Stomach (tissue), 9 donors: ENCODE results near the gene AFF1. TPM values are rescaled to one million over a fixed set of nuclear protein-coding genes. Genes with fewer than 3 reads are reported as not detected.
A peak's percentile ranks its signal among the peaks of the same experiment; 100 is the strongest.

Source experiments
- DNase-seq, 2 donors: peaks; one replicate each; pipeline versions ENCODE4 v3.0.0 to v3.0.0-alpha.2; 2013 to 2019
- H3K27ac ChIP-seq, 5 donors: fragments of 200-600 bp in 4 of 5; sonication (generic) in 4 of 5; one replicate each; pipeline ENCODE4 v1.5.1; 2013 to 2019; ENCODE audit warnings: mild to moderate bottlenecking in 1 of 5, moderate library complexity in 1 of 5
- H3K27me3 ChIP-seq, 3 donors: fragments of 200-600 bp; sonication (generic); one replicate each; pipeline ENCODE4 v1.5.1; 2017 to 2019; ENCODE audit warnings: mixed run types in 1 of 3
- H3K36me3 ChIP-seq, 4 donors: fragments of 200-600 bp; sonication (generic); 1 replicate in 3 of 4; 2 replicates in 1 of 4; pipeline ENCODE4 v1.5.1; 2016 to 2019
- H3K4me1 ChIP-seq, 4 donors: fragments of 200-600 bp; sonication (generic); one replicate each; pipeline ENCODE4 v1.5.1; 2016 to 2019
- H3K4me3 ChIP-seq, 4 donors: fragments of 200-600 bp; sonication (generic) in 3 of 4; one replicate each; pipeline ENCODE4 v1.5.1; 2016 to 2019; ENCODE audit warnings: mild to moderate bottlenecking in 1 of 4
- H3K9me3 ChIP-seq, 4 donors: fragments of 200-600 bp; sonication (generic); one replicate each; pipeline ENCODE4 v1.5.1; 2016 to 2019
- EP300 ChIP-seq: sonication (generic); formaldehyde crosslinking; IDR thresholded peaks from one replicate; pipeline ENCODE4 v1.6.1; 2017; ENCODE audit warnings: antibody characterized with exemption
- POLR2A ChIP-seq, 4 donors: fragments of 450-650 bp; IDR thresholded peaks; one replicate each; pipeline ENCODE4 v1.6.1; 2016; ENCODE audit warnings: antibody characterized with exemption in 4 of 4, control low read depth in 2 of 4, mild to moderate bottlenecking in 1 of 4, moderate library complexity in 1 of 4
- POLR2AphosphoS5 ChIP-seq, 3 donors: sonication (generic); formaldehyde crosslinking; IDR thresholded peaks; one replicate each; pipeline ENCODE4 v1.6.1; 2016; ENCODE audit warnings: antibody characterized with exemption in 3 of 3
- WGBS, 5 donors: extraction: QIAGEN DNeasy Blood & Tissue Kit in 3 of 5; methylation state at CpG; one replicate each; pipeline versions ENCODE4 v1.1.5 to v1.1.7; 2013 to 2018; 5-methylcytosine and 5-hydroxymethylcytosine counted together
- intact Hi-C: fragments of 100-400 bp; cut with DNase I; formaldehyde crosslinking; loops from one replicate; pipeline ENCODE4 v1.15.1; 2023; ENCODE audit warnings: low total_unique reads
- polyA plus RNA-seq, 3 donors: library from polyadenylated mRNA; stranded (reverse); fragments of 200-250 nt; gene quantifications; one replicate each; pipeline ENCODE4 v1.2.3, GENCODE V29; 2013
- total RNA-seq, 5 donors: library from RNA; depleted of rRNA; stranded (reverse); fragments of >200 nt; gene quantifications; one replicate each; pipeline versions ENCODE4 v1.1.0 to v1.2.3, GENCODE V29; 2014 to 2016
- TF ChIP-seq, protein P1 (sequence below), 7 experiments: fragments of 450-650 bp in 4 of 7; fragments of 200-600 bp in 3 of 7; sonication (generic) in 3 of 7; IDR thresholded peaks; one replicate each; pipeline ENCODE4 v1.5.1; 2016 to 2019; ENCODE audit warnings: antibody characterized with exemption in 7 of 7, control low read depth in 2 of 7, mild to moderate bottlenecking in 1 of 7
- donor health status: healthy with polysubstance abuse.
- donor health status: Bipolar disorder and iron deficiency.
- donor health status: healthy.

Gene AFF1
- total and polyA plus RNA-seq, 8 donors, result 6.9 to 177 (median 59.1) TPM

DNA sequence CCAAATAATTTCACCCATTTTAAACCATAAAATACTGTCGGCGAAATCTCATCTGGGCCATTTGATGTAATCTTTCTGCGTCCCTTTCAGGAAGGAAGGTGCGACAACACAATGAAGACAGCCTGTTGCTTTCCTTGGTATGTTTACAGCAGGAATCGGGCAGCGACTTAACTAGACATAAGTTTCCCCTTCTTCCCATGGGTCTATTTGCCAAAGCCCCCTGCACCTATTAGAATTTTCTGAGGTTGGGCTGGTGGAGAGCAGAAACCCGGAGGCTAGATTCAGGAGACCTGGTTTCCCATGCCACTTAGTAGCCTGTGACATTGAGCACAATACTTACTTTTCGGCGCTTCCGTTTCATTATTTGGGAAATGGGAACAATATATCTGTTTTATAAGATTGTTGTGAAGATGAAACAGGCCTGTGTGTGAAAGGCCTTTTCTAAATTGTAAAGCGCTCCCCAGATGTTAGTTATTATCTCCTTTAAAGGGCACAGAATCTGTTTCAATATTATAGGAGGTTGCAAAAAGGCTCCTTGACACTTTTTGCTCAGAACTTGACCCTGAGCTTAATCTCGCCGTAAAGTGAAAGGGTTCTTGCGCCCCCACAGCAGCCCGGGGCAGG lies 552 bp upstream of the AFF1 start:
- H3K36me3 ChIP-seq, result peaks cover 0 to 18% (median 16%) of the 10 kb centered on the region in 4 donors
- TF ChIP-seq, protein P1, sequence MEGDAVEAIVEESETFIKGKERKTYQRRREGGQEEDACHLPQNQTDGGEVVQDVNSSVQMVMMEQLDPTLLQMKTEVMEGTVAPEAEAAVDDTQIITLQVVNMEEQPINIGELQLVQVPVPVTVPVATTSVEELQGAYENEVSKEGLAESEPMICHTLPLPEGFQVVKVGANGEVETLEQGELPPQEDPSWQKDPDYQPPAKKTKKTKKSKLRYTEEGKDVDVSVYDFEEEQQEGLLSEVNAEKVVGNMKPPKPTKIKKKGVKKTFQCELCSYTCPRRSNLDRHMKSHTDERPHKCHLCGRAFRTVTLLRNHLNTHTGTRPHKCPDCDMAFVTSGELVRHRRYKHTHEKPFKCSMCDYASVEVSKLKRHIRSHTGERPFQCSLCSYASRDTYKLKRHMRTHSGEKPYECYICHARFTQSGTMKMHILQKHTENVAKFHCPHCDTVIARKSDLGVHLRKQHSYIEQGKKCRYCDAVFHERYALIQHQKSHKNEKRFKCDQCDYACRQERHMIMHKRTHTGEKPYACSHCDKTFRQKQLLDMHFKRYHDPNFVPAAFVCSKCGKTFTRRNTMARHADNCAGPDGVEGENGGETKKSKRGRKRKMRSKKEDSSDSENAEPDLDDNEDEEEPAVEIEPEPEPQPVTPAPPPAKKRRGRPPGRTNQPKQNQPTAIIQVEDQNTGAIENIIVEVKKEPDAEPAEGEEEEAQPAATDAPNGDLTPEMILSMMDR (IDR thresholded peaks at IDR 0.05), result no peak
- TF ChIP-seq POLR2A (IDR thresholded peaks at IDR 0.05), result peak in 2 of 4 donors; percentile 39 to 42
- TF ChIP-seq EP300, result no peak
- TF ChIP-seq POLR2AphosphoS5 (IDR thresholded peaks at IDR 0.05), result no peak
- peak overlapping the region; percentile 80 to 88 (median 84) for H3K4me3 ChIP-seq
- intact Hi-C loops, result no loop called here
- 3 to 9% (median 5%) methylated on average over 14 to 15 of the region's 15 CpGs for WGBS, 5 donors
- no peaks in the 10 kb centered on the region for H3K27me3 ChIP-seq
- no peaks in the 10 kb centered on the region for H3K9me3 ChIP-seq
- peak in 1 of 2 donors; percentile 45 for DNase-seq
- H3K4me1 ChIP-seq, result peaks cover 15 to 51% (median 36%) of the 10 kb centered on the region in 4 donors
- H3K27ac ChIP-seq, result peak overlapping the region; percentile 97 to 100 (median 98)

DNA sequence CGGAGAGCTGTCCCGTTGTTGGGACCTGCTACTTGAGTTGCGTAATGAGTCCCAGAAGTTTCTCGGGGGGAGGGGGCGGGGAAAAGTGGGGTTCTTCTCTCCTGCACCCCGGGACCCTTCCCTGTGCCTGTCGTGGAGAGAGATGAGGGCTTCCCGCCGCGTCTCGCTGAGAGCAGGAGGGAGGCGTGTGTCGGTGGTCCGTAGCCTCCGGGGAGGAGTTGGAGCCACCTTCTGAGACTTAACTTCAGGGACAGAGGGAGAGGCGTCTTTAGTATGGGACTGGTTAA lies 698 bp downstream of the AFF1 start:
- peak in 1 of 2 donors; percentile 27 for DNase-seq
- no peak for TF ChIP-seq EP300
- TF ChIP-seq POLR2AphosphoS5 (IDR thresholded peaks at IDR 0.05), result no peak
- TF ChIP-seq POLR2A (IDR thresholded peaks at IDR 0.05), result no peak
- TF ChIP-seq, protein P1 (IDR thresholded peaks at IDR 0.05), result no peak
- no peaks in the 10 kb centered on the region for H3K9me3 ChIP-seq
- H3K27ac ChIP-seq, result peak overlapping the region; percentile 97 to 100 (median 98)
- H3K36me3 ChIP-seq, result peaks cover 0 to 16% (median 12%) of the 10 kb centered on the region in 4 donors
- H3K27me3 ChIP-seq, result no peaks in the 10 kb centered on the region
- H3K4me1 ChIP-seq, result peaks cover 26 to 64% (median 48%) of the 10 kb centered on the region in 4 donors
- intact Hi-C loops, result no loop called here
- 0 to 2% (median 1%) methylated on average over 5 to 16 of the region's 16 CpGs for WGBS, 5 donors
- H3K4me3 ChIP-seq, result peak overlapping the region; percentile 80 to 88 (median 84)

DNA sequence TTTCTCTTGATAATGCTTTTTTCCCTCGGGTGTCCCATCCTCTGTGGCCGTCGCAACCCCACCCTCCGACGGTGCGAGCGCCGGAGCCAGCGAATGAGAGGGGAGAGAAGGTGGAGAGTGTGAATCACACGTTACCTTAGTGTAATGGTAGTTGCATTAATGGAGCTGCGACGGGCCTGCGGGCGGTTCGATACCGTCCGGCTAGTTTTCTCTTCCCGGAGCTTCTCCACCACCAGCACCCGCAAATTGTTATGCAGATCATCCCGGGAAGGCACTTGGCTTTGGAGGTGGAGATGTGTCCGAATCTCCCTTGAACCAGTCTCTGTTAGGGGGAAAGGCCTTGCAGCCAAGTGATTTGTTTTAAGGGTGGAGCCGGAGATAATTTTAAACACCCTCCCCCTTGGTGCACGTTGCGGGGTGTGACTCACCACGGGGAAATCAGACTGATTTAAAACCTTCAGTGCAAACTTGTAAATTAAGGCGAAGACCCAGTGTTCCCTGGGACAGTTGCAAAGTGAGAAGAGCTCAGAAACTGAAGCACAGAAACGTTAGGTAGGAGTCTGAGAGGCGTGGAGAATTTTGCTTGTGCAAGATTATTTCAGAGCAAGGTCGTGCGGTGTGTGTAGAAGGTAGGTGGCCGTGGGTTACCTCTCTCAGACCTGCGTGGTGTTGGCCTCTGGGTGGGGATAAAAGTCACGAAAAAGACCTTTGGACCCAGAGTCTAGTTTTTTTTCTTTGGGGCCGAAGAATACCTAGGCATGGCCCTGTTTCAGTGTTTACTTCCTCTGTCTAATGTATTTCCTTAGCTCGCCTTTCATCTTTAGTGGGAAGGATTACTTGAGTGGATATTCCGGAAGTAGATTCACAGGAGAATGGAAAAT lies 1.3 kb downstream of the AFF1 start:
- peak overlapping the region; percentile 80 to 88 (median 84) for H3K4me3 ChIP-seq
- H3K27ac ChIP-seq, result peak overlapping the region; percentile 97 to 100 (median 98)
- TF ChIP-seq POLR2A (IDR thresholded peaks at IDR 0.05) (no peak), POLR2AphosphoS5 (IDR thresholded peaks at IDR 0.05) (peak in 2 of 3 donors; percentile 57 to 76), EP300 (no peak)
- TF ChIP-seq, protein P1 (IDR thresholded peaks at IDR 0.05), result no peak
- H3K27me3 ChIP-seq, result no peaks in the 10 kb centered on the region
- peaks cover 31 to 69% (median 53%) of the 10 kb centered on the region in 4 donors for H3K4me1 ChIP-seq
- DNase-seq, result peak; percentile 68 to 86
- peaks cover 0 to 10% (median 7%) of the 10 kb centered on the region in 4 donors for H3K36me3 ChIP-seq
- H3K9me3 ChIP-seq, result no peaks in the 10 kb centered on the region
- intact Hi-C loops, result no loop called here
- WGBS, 5 donors, result 3 to 8% (median 6%) methylated on average over 35 to 36 of the region's 36 CpGs

DNA sequence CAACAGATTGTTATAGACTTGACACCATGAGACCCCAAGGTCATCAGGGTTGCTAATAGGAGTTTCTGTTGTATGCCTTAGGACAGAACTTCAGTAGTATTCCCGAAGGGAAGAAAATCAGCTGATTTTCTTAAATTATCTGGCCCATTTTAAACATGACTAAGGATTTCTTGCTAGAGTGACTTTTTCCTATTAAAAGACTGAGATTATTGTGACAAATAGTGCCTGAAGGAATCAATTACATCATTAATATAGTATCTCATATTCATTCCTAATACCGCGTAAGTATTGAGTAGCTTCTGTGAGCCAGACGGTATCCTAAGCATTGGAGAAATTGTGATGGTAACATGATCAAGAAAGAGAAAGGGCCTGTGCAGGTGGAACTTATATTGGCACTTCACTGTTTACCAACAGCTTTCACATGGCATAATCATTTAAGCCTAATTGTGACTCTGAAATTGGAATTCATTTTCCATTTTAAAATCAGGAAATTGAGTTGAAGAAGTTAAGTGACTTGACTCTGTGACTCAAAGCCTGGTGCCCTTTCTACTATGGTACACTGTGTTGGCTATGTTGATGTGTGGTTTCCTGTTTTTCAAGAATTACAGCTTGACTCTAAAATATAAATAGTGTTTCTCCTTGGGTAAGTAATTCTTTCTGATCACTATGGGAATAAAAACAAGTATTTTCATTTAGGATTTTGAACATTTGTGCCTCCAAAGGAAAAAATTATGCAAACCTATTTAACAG lies 4.1 kb downstream of the AFF1 start:
- Histone ChIP-seq H3K27ac (peak overlapping the region in 4 of 5 donors; percentile 67 to 100 (median 98)), H3K9me3 (no peaks in the 10 kb centered on the region), H3K4me1 (peaks cover 49 to 83% (median 72%) of the 10 kb centered on the region in 4 donors), H3K36me3 (no peaks in the 10 kb centered on the region), H3K4me3 (peak overlapping the region in 2 of 4 donors; percentile 3 to 28), H3K27me3 (no peaks in the 10 kb centered on the region)
- intact Hi-C loops, result no loop called here
- peak in 1 of 2 donors; percentile 76 for DNase-seq
- no peak for TF ChIP-seq EP300
- TF ChIP-seq POLR2AphosphoS5 (IDR thresholded peaks at IDR 0.05), result peak in 1 of 3 donors; percentile 29
- WGBS, 5 donors, result 63 to 80% (median 72%) methylated on average over 4 of the region's 4 CpGs
